Uterus (tissue), 4 donors: ENCODE results near the gene HOXA9. TPM values are rescaled to one million over a fixed set of nuclear protein-coding genes. Genes with fewer than 3 reads are reported as not detected.

Source experiments
- DNase-seq, 2 donors: peaks; one replicate each; pipeline ENCODE4 v3.0.0-alpha.2; 2019 to 2020
- H3K27ac ChIP-seq, 2 donors: fragments of 200-600 bp; sonication (generic); 1 replicate in 1 of 2; 2 replicates in 1 of 2; pipeline ENCODE4 v1.5.1; 2016 to 2018
- H3K27me3 ChIP-seq, 2 donors: fragments of 200-600 bp; sonication (generic); one replicate each; pipeline ENCODE4 v1.5.1; 2018 to 2019; ENCODE audit warnings: control low read depth in 1 of 2
- H3K36me3 ChIP-seq, 2 donors: fragments of 200-600 bp; sonication (generic); one replicate each; pipeline ENCODE4 v1.5.1; 2019; ENCODE audit warnings: control low read depth in 1 of 2
- H3K4me1 ChIP-seq, 2 donors: fragments of 200-600 bp; sonication (generic); one replicate each; pipeline ENCODE4 v1.5.1; 2018 to 2019; ENCODE audit warnings: control low read depth in 1 of 2
- H3K4me3 ChIP-seq, 2 donors: fragments of 200-600 bp; sonication (generic); 1 replicate in 1 of 2; 2 replicates in 1 of 2; pipeline ENCODE4 v1.5.1; 2018 to 2019; ENCODE audit warnings: mild to moderate bottlenecking in 1 of 2
- H3K9me3 ChIP-seq, 2 donors: fragments of 200-600 bp; sonication (generic); one replicate each; pipeline ENCODE4 v1.5.1; 2019; ENCODE audit warnings: control low read depth in 1 of 2
- POLR2A ChIP-seq, 2 donors: fragments of 450-650 bp; IDR thresholded peaks; one replicate each; pipeline ENCODE4 v1.6.1; 2016; ENCODE audit warnings: antibody characterized with exemption in 2 of 2, mild to moderate bottlenecking in 1 of 2, moderate library complexity in 1 of 2
- intact Hi-C: fragments of 100-400 bp; cut with DNase I; formaldehyde crosslinking; loops from one replicate; pipeline ENCODE4 v1.15.1; 2023; ENCODE audit warnings: low total_unique reads
- total RNA-seq, 4 donors: library from RNA; depleted of rRNA in 3 of 4; stranded (reverse); fragments of >200 nt in 3 of 4; gene quantifications; one replicate each; pipeline versions ENCODE4 v1.1.0 to v1.2.4, GENCODE V29; 2014 to 2023
- TF ChIP-seq, protein P1 (sequence below), 4 experiments: fragments of 200-600 bp in 2 of 4; fragments of 450-650 bp in 2 of 4; sonication (generic) in 2 of 4; IDR thresholded peaks; one replicate each; pipeline ENCODE4 v1.5.1; 2016 to 2019; ENCODE audit warnings: antibody characterized with exemption in 4 of 4, mild to moderate bottlenecking in 2 of 4, moderate library complexity in 1 of 4
- donor health status: DM: yes; HTN: yes; CAD: no.

The HOXA9 gene
- total RNA-seq, 4 donors from 2014 or later, result 2.3 to 26.4 (median 22.4) TPM

- Histone ChIP-seq H3K9me3 (no peaks in the 10 kb centered on the region), H3K36me3 (no peaks in the 10 kb centered on the region), H3K27ac (no peak overlapping the region), H3K27me3 (no peaks in the 10 kb centered on the region), H3K4me3 (no peak overlapping the region), H3K4me1 (peaks cover 0 to 4% of the 10 kb centered on the region in 2 donors)
- TF ChIP-seq POLR2A (IDR thresholded peaks at IDR 0.05), result no peak
- TF ChIP-seq, protein P1, sequence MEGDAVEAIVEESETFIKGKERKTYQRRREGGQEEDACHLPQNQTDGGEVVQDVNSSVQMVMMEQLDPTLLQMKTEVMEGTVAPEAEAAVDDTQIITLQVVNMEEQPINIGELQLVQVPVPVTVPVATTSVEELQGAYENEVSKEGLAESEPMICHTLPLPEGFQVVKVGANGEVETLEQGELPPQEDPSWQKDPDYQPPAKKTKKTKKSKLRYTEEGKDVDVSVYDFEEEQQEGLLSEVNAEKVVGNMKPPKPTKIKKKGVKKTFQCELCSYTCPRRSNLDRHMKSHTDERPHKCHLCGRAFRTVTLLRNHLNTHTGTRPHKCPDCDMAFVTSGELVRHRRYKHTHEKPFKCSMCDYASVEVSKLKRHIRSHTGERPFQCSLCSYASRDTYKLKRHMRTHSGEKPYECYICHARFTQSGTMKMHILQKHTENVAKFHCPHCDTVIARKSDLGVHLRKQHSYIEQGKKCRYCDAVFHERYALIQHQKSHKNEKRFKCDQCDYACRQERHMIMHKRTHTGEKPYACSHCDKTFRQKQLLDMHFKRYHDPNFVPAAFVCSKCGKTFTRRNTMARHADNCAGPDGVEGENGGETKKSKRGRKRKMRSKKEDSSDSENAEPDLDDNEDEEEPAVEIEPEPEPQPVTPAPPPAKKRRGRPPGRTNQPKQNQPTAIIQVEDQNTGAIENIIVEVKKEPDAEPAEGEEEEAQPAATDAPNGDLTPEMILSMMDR (IDR thresholded peaks at IDR 0.05), result no peak
- peak; percentile 14 for DNase-seq
- intact Hi-C loops, result loop anchor here (5.0 kb wide), 1 partner anchor 302 kb away; no protein-coding TSS in a partner anchor
Observed at GRCh38 chr7:27159266-27160144, 5.8 kb downstream of the HOXA9 start.

- H3K27me3 ChIP-seq, result no peaks in the 10 kb centered on the region
- no peak overlapping the region for H3K4me3 ChIP-seq
- no peaks in the 10 kb centered on the region for H3K36me3 ChIP-seq
- peak; percentile 16 to 22 for DNase-seq
- H3K27ac ChIP-seq, result no peak overlapping the region
- no peaks in the 10 kb centered on the region for H3K9me3 ChIP-seq
- TF ChIP-seq, protein P1 (IDR thresholded peaks at IDR 0.05), result no peak
- no peak for TF ChIP-seq POLR2A (IDR thresholded peaks at IDR 0.05)
- peaks cover 0 to 4% of the 10 kb centered on the region in 2 donors for H3K4me1 ChIP-seq
- intact Hi-C loops, result no loop called here
Observed at GRCh38 chr7:27158436-27159265, 6.7 kb downstream of the HOXA9 start.

GRCh38 chr7:27157702-27158431 lies 7.5 kb downstream of the HOXA9 start:
- peak in 1 of 2 donors; percentile 14 for DNase-seq
- H3K27me3 ChIP-seq, result no peaks in the 10 kb centered on the region
- no peaks in the 10 kb centered on the region for H3K9me3 ChIP-seq
- H3K4me3 ChIP-seq, result no peak overlapping the region
- peaks cover 0 to 4% of the 10 kb centered on the region in 2 donors for H3K4me1 ChIP-seq
- intact Hi-C loops, result no loop called here
- H3K36me3 ChIP-seq, result no peaks in the 10 kb centered on the region
- H3K27ac ChIP-seq, result peak overlapping the region in 1 of 2 donors; percentile 93
- TF ChIP-seq, protein P1 (IDR thresholded peaks at IDR 0.05), result no peak
- no peak for TF ChIP-seq POLR2A (IDR thresholded peaks at IDR 0.05)

- peaks cover 0 to 4% of the 10 kb centered on the region in 2 donors for H3K4me1 ChIP-seq
- TF ChIP-seq POLR2A (IDR thresholded peaks at IDR 0.05), result no peak
- TF ChIP-seq, protein P1 (IDR thresholded peaks at IDR 0.05), result no peak
- DNase-seq, result peak in 1 of 2 donors; percentile 49
- peak overlapping the region; percentile 93 to 95 for H3K27ac ChIP-seq
- no peaks in the 10 kb centered on the region for H3K9me3 ChIP-seq
- no peaks in the 10 kb centered on the region for H3K27me3 ChIP-seq
- peak overlapping the region; percentile 59 to 79 for H3K4me3 ChIP-seq
- no peaks in the 10 kb centered on the region for H3K36me3 ChIP-seq
- intact Hi-C loops, result no loop called here
Observed at GRCh38 chr7:27156916-27157701, 8.2 kb downstream of the HOXA9 start.
